H9 (cell line): Measurements from ENCODE around the gene MYO7A. TPM values are rescaled to one million over a fixed set of nuclear protein-coding genes. Genes with fewer than 3 reads are reported as not detected.

ENCODE experiments used
- DNase-seq: peaks from one replicate; pipeline ENCODE4 v3.0.0-alpha.2; 2017
- H2AFZ ChIP-seq: one replicate; pipeline ENCODE4 v1.6.1; 2013; ENCODE audit warnings: mild to moderate bottlenecking, low read length, control low read depth, moderate library complexity
- H2AK5ac ChIP-seq: 2 replicates; pipeline ENCODE4 v1.6.1; 2013; ENCODE audit warnings: low read length, control low read depth, mixed read lengths; ENCODE audit not compliant: insufficient read length
- H2BK120ac ChIP-seq: one replicate; pipeline ENCODE4 v1.6.1; 2013; ENCODE audit warnings: low read depth, mild to moderate bottlenecking, low read length, control low read depth, inconsistent platforms; ENCODE audit not compliant: poor library complexity, severe bottlenecking
- H2BK12ac ChIP-seq: 2 replicates; pipeline ENCODE4 v1.6.1; 2013; ENCODE audit warnings: low read length, control low read depth, mixed read lengths, low read depth; ENCODE audit not compliant: insufficient read length
- H2BK15ac ChIP-seq: 2 replicates; pipeline ENCODE4 v1.6.1; 2013; ENCODE audit warnings: low read depth, low read length, control low read depth
- H2BK20ac ChIP-seq: one replicate; pipeline ENCODE4 v1.6.1; 2013; ENCODE audit warnings: low read depth, mild to moderate bottlenecking, low read length, control low read depth, inconsistent platforms; ENCODE audit not compliant: poor library complexity, severe bottlenecking
- H2BK5ac ChIP-seq: 2 replicates; pipeline ENCODE4 v1.6.1; 2013; ENCODE audit warnings: low read length, control low read depth, mixed read lengths; ENCODE audit not compliant: insufficient read length
- H3K14ac ChIP-seq: 2 replicates; pipeline ENCODE4 v1.6.1; 2013; ENCODE audit warnings: low read length, control low read depth; ENCODE audit not compliant: insufficient read depth
- H3K18ac ChIP-seq: 2 replicates; pipeline ENCODE4 v1.6.1; 2013; ENCODE audit warnings: low read depth, mild to moderate bottlenecking, mixed read lengths, low read length, control low read depth; ENCODE audit not compliant: insufficient read length
- H3K23ac ChIP-seq: 2 replicates; pipeline ENCODE4 v1.6.1; 2013; ENCODE audit warnings: low read length, control low read depth, mixed read lengths, low read depth; ENCODE audit not compliant: insufficient read length
- H3K23me2 ChIP-seq: 2 replicates; pipeline ENCODE4 v1.6.1; 2013; ENCODE audit warnings: low read depth, mild to moderate bottlenecking, mixed read lengths, low read length, control low read depth; ENCODE audit not compliant: insufficient read length, poor library complexity, severe bottlenecking
- H3K27ac ChIP-seq: 2 replicates; pipeline ENCODE4 v1.5.1; 2013; ENCODE audit warnings: low read length, control low read depth, mixed read lengths, low read depth; ENCODE audit not compliant: insufficient read length
- H3K27me3 ChIP-seq: 2 replicates; pipeline ENCODE4 v1.6.1; 2013; ENCODE audit warnings: low read length, control low read depth, inconsistent platforms; ENCODE audit not compliant: insufficient read depth
- H3K4ac ChIP-seq: 2 replicates; pipeline ENCODE4 v1.6.1; 2013; ENCODE audit warnings: low read depth, mild to moderate bottlenecking, control low read depth, inconsistent platforms, low read length, moderate library complexity
- H3K4me1 ChIP-seq: 2 replicates; pipeline ENCODE4 v1.6.1; 2013; ENCODE audit warnings: low read length, control low read depth, inconsistent platforms; ENCODE audit not compliant: insufficient read depth
- H3K4me2 ChIP-seq: 2 replicates; pipeline ENCODE4 v1.6.1; 2013; ENCODE audit warnings: low read length, control low read depth, mixed read lengths; ENCODE audit not compliant: insufficient read length, insufficient read depth
- H3K56ac ChIP-seq: 2 replicates; pipeline ENCODE4 v1.6.1; 2013; ENCODE audit warnings: low read depth, mild to moderate bottlenecking, mixed read lengths, low read length, control low read depth; ENCODE audit not compliant: insufficient read length
- H3K79me1 ChIP-seq: 2 replicates; pipeline ENCODE4 v1.6.1; 2013; ENCODE audit warnings: low read depth, mild to moderate bottlenecking, moderate library complexity, low read length, control low read depth, inconsistent platforms; ENCODE audit not compliant: insufficient read depth, poor library complexity, severe bottlenecking
- H3K79me2 ChIP-seq: 2 replicates; pipeline ENCODE4 v1.6.1; 2013; ENCODE audit warnings: low read length, control low read depth, inconsistent platforms; ENCODE audit not compliant: insufficient read depth
- H3K9ac ChIP-seq: 2 replicates; pipeline ENCODE4 v1.6.1; 2013; ENCODE audit warnings: low read length, control low read depth, mixed read lengths; ENCODE audit not compliant: insufficient read length; ENCODE audit errors: extremely low read depth
- H3K9me3 ChIP-seq: one replicate; pipeline ENCODE4 v1.6.1; 2013; ENCODE audit warnings: low read depth, low read length, inconsistent platforms; ENCODE audit not compliant: control insufficient read depth
- H3T11ph ChIP-seq: one replicate; pipeline ENCODE4 v1.6.1; 2013; ENCODE audit warnings: mild to moderate bottlenecking, low read length, control low read depth, inconsistent platforms
- H4K20me1 ChIP-seq: one replicate; pipeline ENCODE4 v1.6.1; 2013; ENCODE audit not compliant: control insufficient read depth, insufficient read length, insufficient read depth
- H4K5ac ChIP-seq: 2 replicates; pipeline ENCODE4 v1.6.1; 2013; ENCODE audit warnings: low read depth, mild to moderate bottlenecking, mixed read lengths, low read length, control low read depth; ENCODE audit not compliant: insufficient read length
- H4K8ac ChIP-seq: replicated peaks from 2 replicates; pipeline ENCODE4 v1.6.1; 2013; ENCODE audit warnings: low read length, control low read depth, mixed read lengths, low read depth; ENCODE audit not compliant: insufficient read length
- H4K91ac ChIP-seq: 2 replicates; pipeline ENCODE4 v1.6.1; 2013; ENCODE audit warnings: low read depth, mild to moderate bottlenecking, moderate library complexity, mixed read lengths, low read length, control low read depth; ENCODE audit not compliant: insufficient read length
- H3K27ac Mint-ChIP-seq, 3 experiments: 2 replicates in 2 of 3; 3 replicates in 1 of 3; pipeline ENCODE4 v1.8.0; 2020 to 2021; ENCODE audit warnings: mixed read lengths in 3 of 3, mild to moderate bottlenecking in 1 of 3, moderate library complexity in 1 of 3
- H3K27me3 Mint-ChIP-seq: 2 replicates; pipeline ENCODE4 v1.8.0; 2021; ENCODE audit warnings: low read depth, mild to moderate bottlenecking, moderate library complexity, mixed read lengths
- H3K36me3 Mint-ChIP-seq, 3 experiments: 2 replicates in 2 of 3; 3 replicates in 1 of 3; pipeline ENCODE4 v1.8.0; 2020 to 2021; ENCODE audit warnings: low read depth in 3 of 3, mixed read lengths in 3 of 3; ENCODE audit not compliant: insufficient read depth in 1 of 3
- H3K4me1 Mint-ChIP-seq, 2 experiments: 2 replicates each; pipeline ENCODE4 v1.8.0; 2020; ENCODE audit warnings: mixed read lengths in 2 of 2
- H3K4me3 Mint-ChIP-seq, 2 experiments: 2 replicates in 1 of 2; 3 replicates in 1 of 2; pipeline ENCODE4 v1.8.0; 2020 to 2021; ENCODE audit warnings: mild to moderate bottlenecking in 2 of 2, mixed read lengths in 2 of 2, moderate library complexity in 1 of 2
- H3K9me3 Mint-ChIP-seq, 2 experiments: 2 replicates in 1 of 2; 3 replicates in 1 of 2; pipeline ENCODE4 v1.8.0; 2020; ENCODE audit warnings: mild to moderate bottlenecking in 2 of 2, mixed read lengths in 2 of 2, moderate library complexity in 1 of 2
- CTCF ChIP-seq: fragments of 200-600 bp; sonication (generic); conservative IDR thresholded peaks from 3 replicates; pipeline ENCODE4 v1.8.0; 2021; ENCODE audit warnings: antibody characterized with exemption, mild to moderate bottlenecking
- WGBS: extraction: QIAGEN DNeasy Blood & Tissue Kit; methylation state at CpG from one replicate; pipeline ENCODE4 v1.1.7; 2013; ENCODE audit warnings: missing lambda C conversion rate, low lambda C conversion rate, mixed read lengths; ENCODE audit not compliant: insufficient read length; ENCODE audit errors: extremely low coverage; 5-methylcytosine and 5-hydroxymethylcytosine counted together
- total RNA-seq: library from RNA; stranded (reverse); gene quantifications from 2 replicates; pipeline ENCODE4 v1.2.1, GENCODE V29; 2021

Gene MYO7A
- total RNA-seq, 1 experiment from 2014 or later: 1.6 TPM

- H3K18ac ChIP-seq: no peak overlapping the region
- H2BK120ac ChIP-seq: no peak overlapping the region
- H2BK15ac ChIP-seq: no peak overlapping the region
- H2AK5ac ChIP-seq: no peak overlapping the region
- H3K56ac ChIP-seq: no peak overlapping the region
- no peak overlapping the region for H3K14ac ChIP-seq
- H3K79me2 ChIP-seq: no peaks in the 10 kb centered on the region
- no peaks in the 10 kb centered on the region for H3K27me3 ChIP-seq
- Mint-ChIP-seq H3K36me3 (no peaks in the 10 kb centered on the region; a peak in 1 of 7 replicates), H3K27me3 (peaks cover 6% of the 10 kb centered on the region), H3K27ac (peak overlapping the region in 1 of 3 experiments; percentile 41; a peak in 1 of 7 replicates), H3K4me3 (peak overlapping the region in 1 of 2 experiments; percentile 5; a peak in 1 of 5 replicates), H3K9me3 (no peaks in the 10 kb centered on the region), H3K4me1 (0 out of 4 replicates have a peak, but pooled peaks cover 0 to 3% of the 10 kb centered on the region in 2 experiments)
- no peaks in the 10 kb centered on the region for H4K20me1 ChIP-seq
- H3K9ac ChIP-seq: no peak overlapping the region
- no peak for TF ChIP-seq CTCF
- H4K8ac ChIP-seq: no peak overlapping the region
- no peak overlapping the region for H4K91ac ChIP-seq
- H3K9me3 ChIP-seq: no peaks in the 10 kb centered on the region
- no peak overlapping the region for H3K27ac ChIP-seq
- no peaks in the 10 kb centered on the region for H3K4me1 ChIP-seq
- H3K23me2 ChIP-seq: no peaks in the 10 kb centered on the region
- no peak for DNase-seq
- H3K4me2 ChIP-seq: no peak overlapping the region
- WGBS: no CpG with 5 or more reads among the region's 19 CpGs
- H2BK20ac ChIP-seq: no peak overlapping the region
- H3K79me1 ChIP-seq: no peaks in the 10 kb centered on the region
- no peak overlapping the region for H2BK5ac ChIP-seq
- no peak overlapping the region for H2AFZ ChIP-seq
- H3T11ph ChIP-seq: no peak overlapping the region
- no peak overlapping the region for H2BK12ac ChIP-seq
- H3K23ac ChIP-seq: no peak overlapping the region
- no peak overlapping the region for H3K4ac ChIP-seq
- no peak overlapping the region for H4K5ac ChIP-seq
Observed at GRCh38 chr11:77158041-77158695, 30.1 kb downstream of the MYO7A start.
